Suprapubic skin (tissue), 4 donors: Measurements from ENCODE around the gene CEP85. TPM values are rescaled to one million over a fixed set of nuclear protein-coding genes. Genes with fewer than 3 reads are reported as not detected.

Source experiments
- DNase-seq, 2 donors: peaks; one replicate each; pipeline ENCODE4 v3.0.0-alpha.2; 2019; ENCODE audit warnings: low spot score in 2 of 2
- H3K27ac ChIP-seq: fragments of 200-600 bp; sonication (generic); one replicate; pipeline ENCODE4 v1.5.1; 2019
- H3K27me3 ChIP-seq: fragments of 200-600 bp; sonication (generic); one replicate; pipeline ENCODE4 v1.5.1; 2019
- H3K36me3 ChIP-seq: fragments of 200-600 bp; sonication (generic); one replicate; pipeline ENCODE4 v1.5.1; 2019
- H3K4me1 ChIP-seq: fragments of 200-600 bp; sonication (generic); one replicate; pipeline ENCODE4 v1.5.1; 2019
- H3K4me3 ChIP-seq: fragments of 200-600 bp; sonication (generic); one replicate; pipeline ENCODE4 v1.5.1; 2019; ENCODE audit warnings: mild to moderate bottlenecking
- H3K9me3 ChIP-seq: fragments of 200-600 bp; sonication (generic); one replicate; pipeline ENCODE4 v1.5.1; 2019
- EP300 ChIP-seq: sonication (generic); formaldehyde crosslinking; IDR thresholded peaks from one replicate; pipeline ENCODE4 v1.6.1; 2017; ENCODE audit warnings: antibody characterized with exemption
- POLR2A ChIP-seq, 2 donors: fragments of 450-650 bp; IDR thresholded peaks; one replicate each; pipeline ENCODE4 v1.6.1; 2017; ENCODE audit warnings: antibody characterized with exemption in 2 of 2, mild to moderate bottlenecking in 2 of 2, moderate library complexity in 2 of 2
- POLR2AphosphoS5 ChIP-seq, 3 donors: sonication (generic); formaldehyde crosslinking; IDR thresholded peaks; one replicate each; pipeline ENCODE4 v1.6.1; 2017; ENCODE audit warnings: antibody characterized with exemption in 3 of 3
- WGBS: methylation state at CpG from one replicate; pipeline ENCODE4 v1.1.5; 2018; 5-methylcytosine and 5-hydroxymethylcytosine counted together
- total RNA-seq, 4 donors: library from RNA; depleted of rRNA; stranded (reverse); fragments of >200 nt; gene quantifications; one replicate each; pipeline ENCODE4 v1.1.0, GENCODE V29; 2016
- TF ChIP-seq, protein P1 (sequence below), 2 donors: fragments of 200-600 bp in 1 of 2; fragments of 450-650 bp in 1 of 2; sonication (generic) in 1 of 2; IDR thresholded peaks; one replicate each; pipeline ENCODE4 v1.5.1; 2016 to 2019; ENCODE audit warnings: antibody characterized with exemption in 2 of 2, mild to moderate bottlenecking in 1 of 2, moderate library complexity in 1 of 2

Gene CEP85
- total RNA-seq, 4 donors from 2014 or later, result 18.2 to 27.8 (median 18.7) TPM

DNA sequence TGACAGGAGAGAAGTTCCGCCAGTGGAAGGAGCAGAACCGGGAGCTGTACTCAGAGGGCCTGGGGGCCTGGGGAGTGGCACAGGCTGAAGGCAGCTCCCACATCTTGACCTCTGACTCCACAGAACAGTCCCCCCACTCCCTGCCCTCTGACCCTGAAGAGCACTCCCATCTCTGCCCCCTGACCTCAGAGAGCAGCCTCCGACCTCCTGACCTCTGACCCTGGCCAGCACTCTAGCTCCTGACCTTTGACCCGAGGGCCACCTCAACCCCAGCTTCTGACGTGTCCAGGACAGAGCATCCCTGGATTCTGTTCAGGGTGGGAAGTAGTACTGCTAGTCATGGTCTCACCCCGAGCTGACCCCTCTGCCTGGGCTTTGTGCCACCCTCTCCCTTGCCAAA, 44.7 kb upstream of the CEP85 start:
- Histone ChIP-seq H3K36me3 (peaks cover 27% of the 10 kb centered on the region), H3K27me3 (no peaks in the 10 kb centered on the region), H3K27ac (no peak overlapping the region), H3K4me3 (no peak overlapping the region), H3K4me1 (no peaks in the 10 kb centered on the region), H3K9me3 (no peaks in the 10 kb centered on the region)
- TF ChIP-seq POLR2AphosphoS5 (IDR thresholded peaks at IDR 0.05) (no peak), EP300 (no peak), POLR2A (IDR thresholded peaks at IDR 0.05) (no peak)
- TF ChIP-seq, protein P1, sequence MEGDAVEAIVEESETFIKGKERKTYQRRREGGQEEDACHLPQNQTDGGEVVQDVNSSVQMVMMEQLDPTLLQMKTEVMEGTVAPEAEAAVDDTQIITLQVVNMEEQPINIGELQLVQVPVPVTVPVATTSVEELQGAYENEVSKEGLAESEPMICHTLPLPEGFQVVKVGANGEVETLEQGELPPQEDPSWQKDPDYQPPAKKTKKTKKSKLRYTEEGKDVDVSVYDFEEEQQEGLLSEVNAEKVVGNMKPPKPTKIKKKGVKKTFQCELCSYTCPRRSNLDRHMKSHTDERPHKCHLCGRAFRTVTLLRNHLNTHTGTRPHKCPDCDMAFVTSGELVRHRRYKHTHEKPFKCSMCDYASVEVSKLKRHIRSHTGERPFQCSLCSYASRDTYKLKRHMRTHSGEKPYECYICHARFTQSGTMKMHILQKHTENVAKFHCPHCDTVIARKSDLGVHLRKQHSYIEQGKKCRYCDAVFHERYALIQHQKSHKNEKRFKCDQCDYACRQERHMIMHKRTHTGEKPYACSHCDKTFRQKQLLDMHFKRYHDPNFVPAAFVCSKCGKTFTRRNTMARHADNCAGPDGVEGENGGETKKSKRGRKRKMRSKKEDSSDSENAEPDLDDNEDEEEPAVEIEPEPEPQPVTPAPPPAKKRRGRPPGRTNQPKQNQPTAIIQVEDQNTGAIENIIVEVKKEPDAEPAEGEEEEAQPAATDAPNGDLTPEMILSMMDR (IDR thresholded peaks at IDR 0.05), result no peak
- WGBS, result 76% methylated on average over 3 of the region's 6 CpGs
- DNase-seq, result no peak

DNA sequence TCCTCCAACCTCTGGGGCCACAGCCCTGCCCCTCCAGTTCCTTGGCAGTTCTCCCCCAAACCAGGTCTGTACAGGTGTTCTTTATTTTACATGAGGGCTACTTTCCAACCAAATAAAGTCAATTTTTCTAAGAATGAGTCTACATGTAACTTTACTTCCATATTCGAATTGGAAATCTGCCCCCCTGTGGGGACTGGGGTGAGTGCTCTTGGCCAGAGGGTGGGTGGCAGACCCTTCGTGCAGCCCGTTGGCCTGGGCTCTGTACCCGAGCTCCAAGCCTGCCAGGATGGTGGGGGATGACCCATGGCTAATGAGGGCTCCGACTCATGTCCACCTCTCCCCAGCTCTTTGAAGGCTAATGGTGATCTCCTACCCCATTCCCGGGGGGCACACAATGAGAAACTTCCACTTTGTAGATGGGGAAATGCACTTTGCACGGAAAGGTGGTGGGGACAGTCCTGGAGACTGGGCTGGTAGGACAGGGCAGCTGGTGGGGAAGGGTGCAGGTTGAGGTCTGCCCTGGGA, 44.2 kb upstream of the CEP85 start:
- Histone ChIP-seq H3K4me1 (no peaks in the 10 kb centered on the region), H3K4me3 (no peak overlapping the region), H3K27me3 (no peaks in the 10 kb centered on the region), H3K9me3 (no peaks in the 10 kb centered on the region), H3K36me3 (peaks cover 24% of the 10 kb centered on the region), H3K27ac (no peak overlapping the region)
- TF ChIP-seq EP300, result no peak
- TF ChIP-seq POLR2AphosphoS5 (IDR thresholded peaks at IDR 0.05), result no peak
- TF ChIP-seq, protein P1 (IDR thresholded peaks at IDR 0.05), result no peak
- TF ChIP-seq POLR2A (IDR thresholded peaks at IDR 0.05), result no peak
- WGBS, result 90% methylated on average over 7 of the region's 7 CpGs
- no peak for DNase-seq

DNA sequence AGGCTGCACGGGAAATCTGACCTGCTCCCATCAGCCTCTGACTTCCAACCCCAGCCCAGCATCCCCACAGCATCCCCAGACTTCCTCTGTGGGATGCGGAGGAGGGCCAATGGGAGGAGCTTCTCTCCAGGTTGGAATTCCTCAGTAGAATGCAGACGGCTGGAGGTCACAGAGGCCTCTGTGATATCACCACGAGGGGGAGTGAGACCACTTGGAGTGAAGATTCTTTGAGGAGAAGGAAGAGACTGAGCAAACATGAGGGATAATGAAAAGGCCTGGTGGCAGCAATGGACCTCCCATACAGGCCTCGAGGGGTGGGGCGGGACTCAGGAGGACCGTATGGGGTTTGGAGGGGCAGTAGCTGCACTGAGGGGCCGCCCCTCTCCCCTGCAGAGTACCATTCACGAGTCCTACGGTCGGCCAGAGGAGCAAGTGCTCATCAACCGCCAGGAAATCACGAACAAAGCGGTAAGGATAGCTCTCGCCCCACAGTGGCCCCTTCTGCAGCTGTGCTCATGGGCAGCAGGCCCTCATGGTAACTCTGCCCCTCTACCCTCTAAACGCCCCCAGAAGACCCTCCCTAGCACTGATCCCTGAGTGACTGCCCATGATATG, 43.5 kb upstream of the CEP85 start, which contains the start of gene CATSPER4:
TSS of gene CATSPER4 (plus strand) at position 230 of the 615 bp plus-strand sequence. CDS start at position 256, 26 bp downstream.
- H3K27me3 ChIP-seq, result no peaks in the 10 kb centered on the region
- peaks cover 19% of the 10 kb centered on the region for H3K36me3 ChIP-seq
- H3K4me3 ChIP-seq, result no peak within 1 kb of the TSS
- no peak for DNase-seq
- H3K27ac ChIP-seq, result no peak within 1 kb of the TSS
- no peaks in the 10 kb centered on the region for H3K9me3 ChIP-seq
- no peaks in the 10 kb centered on the region for H3K4me1 ChIP-seq
- WGBS, result 50% methylated on average over 12 of the region's 16 CpGs
- TF ChIP-seq POLR2AphosphoS5 (IDR thresholded peaks at IDR 0.05), result no peak
- no peak for TF ChIP-seq POLR2A (IDR thresholded peaks at IDR 0.05)
- TF ChIP-seq EP300, result no peak

DNA sequence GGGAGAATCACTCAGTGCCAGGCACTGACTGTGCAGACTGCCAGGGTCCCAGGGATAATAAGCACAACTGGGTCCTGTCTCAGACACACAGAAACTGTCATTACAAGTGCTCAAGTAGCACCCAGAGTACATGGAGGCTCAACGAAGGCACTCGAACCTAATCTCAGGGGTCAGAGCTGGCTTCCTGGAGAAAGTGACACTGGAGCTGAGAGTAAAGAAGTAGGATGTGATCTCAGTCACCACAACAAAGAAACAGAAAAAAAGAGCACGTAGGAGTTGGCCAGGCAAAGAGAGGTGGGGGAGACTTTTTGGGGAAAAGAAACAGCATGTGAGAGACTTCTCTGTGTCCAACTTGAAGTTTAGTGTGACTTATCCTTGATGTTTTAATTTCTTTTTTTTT, 42.3 kb upstream of the CEP85 start:
- Histone ChIP-seq H3K4me3 (no peak overlapping the region), H3K27me3 (no peaks in the 10 kb centered on the region), H3K9me3 (no peaks in the 10 kb centered on the region), H3K36me3 (peaks cover 12% of the 10 kb centered on the region), H3K4me1 (no peaks in the 10 kb centered on the region), H3K27ac (no peak overlapping the region)
- 67% methylated on average over 3 of the region's 3 CpGs for WGBS
- no peak for TF ChIP-seq POLR2A (IDR thresholded peaks at IDR 0.05)
- TF ChIP-seq, protein P1 (IDR thresholded peaks at IDR 0.05), result no peak
- no peak for TF ChIP-seq EP300
- TF ChIP-seq POLR2AphosphoS5 (IDR thresholded peaks at IDR 0.05), result no peak
- DNase-seq, result no peak

DNA sequence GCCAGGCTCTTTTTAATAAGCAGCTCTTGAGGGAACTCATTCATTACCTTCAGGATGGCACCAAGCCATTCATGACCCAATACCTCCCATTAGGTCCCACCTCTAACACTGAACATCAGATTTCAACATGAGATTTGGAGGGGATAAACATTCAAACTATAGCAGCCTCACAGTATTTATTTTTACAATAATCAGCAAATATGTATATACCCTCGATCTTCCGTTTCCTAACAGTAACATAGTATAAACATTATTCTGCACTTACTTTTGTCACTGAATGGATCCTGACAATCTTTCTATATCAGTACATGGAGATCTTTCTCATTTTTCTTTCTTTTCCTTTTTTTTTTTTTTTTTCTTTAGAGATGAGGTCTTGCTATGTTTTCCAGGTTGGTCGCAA, 38.2 kb upstream of the CEP85 start:
- 71% methylated on average over 3 of the region's 3 CpGs for WGBS
- Histone ChIP-seq H3K27me3 (no peaks in the 10 kb centered on the region), H3K4me1 (peaks cover 2% of the 10 kb centered on the region), H3K27ac (no peak overlapping the region), H3K4me3 (no peak overlapping the region), H3K9me3 (no peaks in the 10 kb centered on the region), H3K36me3 (no peaks in the 10 kb centered on the region)
- DNase-seq, result no peak
- TF ChIP-seq POLR2A (IDR thresholded peaks at IDR 0.05), result no peak
- TF ChIP-seq EP300, result no peak
- TF ChIP-seq, protein P1 (IDR thresholded peaks at IDR 0.05), result no peak
- TF ChIP-seq POLR2AphosphoS5 (IDR thresholded peaks at IDR 0.05), result no peak
